Measurements from ENCODE around the gene LFNG.

- TF ChIP-seq CTCF (IDR thresholded peaks at IDR 0.05; ENCODE audit: low read depth, low read length) (no peak), EZH2phosphoT487 (IDR thresholded peaks at IDR 0.05; ENCODE audit: low read depth) (no peak)
Observed at GRCh38 chr7:2542011-2542915, 22.7 kb downstream of the LFNG start.
